Upper lobe of left lung (tissue), 4 donors: ENCODE data around the gene FAM53B.

Experiments
- CTCF ChIP-seq, 6 experiments: fragments of 450-650 bp in 4 of 6; fragments of 200-600 bp in 2 of 6; sonication (generic) in 2 of 6; IDR thresholded peaks; one replicate each; pipeline ENCODE4 v1.5.1; 2016 to 2019; ENCODE audit warnings: antibody characterized with exemption in 6 of 6
- POLR2A ChIP-seq, 4 donors: fragments of 450-650 bp; IDR thresholded peaks; one replicate each; pipeline ENCODE4 v1.5.1; 2016 to 2017; ENCODE audit warnings: antibody characterized with exemption in 4 of 4, mild to moderate bottlenecking in 2 of 4

GRCh38 chr10:124721330-124722045, 22.7 kb downstream of the FAM53B start:
- TF ChIP-seq POLR2A (IDR thresholded peaks at IDR 0.05) (peak in 1 of 4 donors; percentile 43), CTCF (IDR thresholded peaks at IDR 0.05) (no peak)
